BJ (cell line): Measurements from ENCODE around the gene ATP8B4. TPM values are rescaled to one million over a fixed set of nuclear protein-coding genes. Genes with fewer than 3 reads are reported as not detected.

Experiments used
- CTCF ChIA-PET: fragments of 350-600 bp; formaldehyde crosslinking; extraction: SDS; loops from one replicate; lab custom pipeline; 2021; ENCODE audit warnings: antibody characterized with exemption, inconsistent platforms; lab: Yijun Ruan, JAX
- POLR2A ChIA-PET: fragments of 300-600 bp; sonication (Branson Sonifier 250); formaldehyde crosslinking; extraction: SDS; loops from one replicate; lab custom pipeline; 2021; ENCODE audit warnings: antibody characterized with exemption; lab: Charles Lee
- DNase-seq: peaks from one replicate; pipeline ENCODE4 v3.0.0-alpha.2; 2011; ENCODE audit warnings: low read depth
- H3K27me3 ChIP-seq: 2 replicates; pipeline ENCODE4 v1.6.0; 2011; ENCODE audit warnings: low read length; ENCODE audit not compliant: control insufficient read depth, insufficient read depth
- H3K36me3 ChIP-seq: 2 replicates; pipeline ENCODE4 v1.5.1; 2011; ENCODE audit warnings: low read length; ENCODE audit not compliant: control insufficient read depth, insufficient read depth
- H3K4me3 ChIP-seq: 2 replicates; pipeline ENCODE4 v1.5.1; 2011; ENCODE audit warnings: low read depth, mild to moderate bottlenecking, control low read depth, low read length
- polyA plus RNA-seq: library from polyadenylated mRNA; depleted of rRNA; stranded (reverse); fragments of >200 nt; gene quantifications from 2 replicates; pipeline ENCODE4 v1.2.3, GENCODE V29; 2011
- TF ChIP-seq, protein P1 (sequence below): IDR thresholded peaks from 2 replicates; pipeline ENCODE4 v1.5.1; 2011; ENCODE audit warnings: low read depth, mild to moderate bottlenecking, control low read depth, inconsistent platforms, low read length, moderate library complexity; ENCODE audit not compliant: insufficient read depth

Gene ATP8B4
- polyA plus RNA-seq, 1 experiment, result 0.23 TPM

DNA sequence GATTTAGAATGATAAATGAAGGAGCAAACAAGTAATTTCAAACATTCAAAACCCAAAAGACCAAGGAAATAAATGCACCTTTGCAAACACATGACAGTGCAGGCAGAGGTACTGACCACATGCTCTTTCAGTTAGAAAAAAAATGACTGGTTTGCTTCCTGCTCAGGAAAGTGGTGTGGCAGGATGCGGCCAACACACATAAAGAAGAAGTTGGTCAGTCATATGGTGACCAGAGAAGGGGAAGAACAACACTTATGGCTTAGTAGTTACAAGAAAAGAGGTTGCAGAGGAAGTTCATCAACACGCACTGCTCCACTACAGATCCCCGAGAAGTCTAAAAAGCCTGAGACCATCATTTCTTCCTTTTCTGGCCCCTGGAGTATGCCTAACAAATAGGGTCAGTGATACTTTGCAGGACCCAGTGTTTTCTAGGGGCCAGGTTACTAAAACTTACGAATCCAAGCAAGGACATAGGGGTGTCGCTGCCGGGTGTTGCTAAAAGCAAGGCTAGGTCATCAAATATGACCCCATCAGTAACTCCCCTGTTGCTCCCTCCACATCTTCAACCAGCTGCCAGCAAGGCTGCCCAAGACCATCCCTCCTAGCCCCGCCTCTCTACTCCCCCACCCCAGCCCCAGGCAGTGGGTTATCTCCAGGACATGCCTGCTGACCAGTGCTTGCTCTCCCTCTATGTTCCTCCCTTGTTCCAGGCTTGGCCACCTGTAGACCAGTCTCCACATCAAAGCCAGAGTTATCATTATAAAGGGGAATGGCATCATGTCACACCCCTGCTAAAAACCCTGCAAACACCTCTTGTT lies 11.2 kb downstream of the ATP8B4 start:
- Histone ChIP-seq H3K27me3 (no peaks in the 10 kb centered on the region), H3K36me3 (no peaks in the 10 kb centered on the region), H3K4me3 (no peak overlapping the region)
- DNase-seq, result no peak
- CTCF ChIA-PET, result no interaction called here
- TF ChIP-seq, protein P1, sequence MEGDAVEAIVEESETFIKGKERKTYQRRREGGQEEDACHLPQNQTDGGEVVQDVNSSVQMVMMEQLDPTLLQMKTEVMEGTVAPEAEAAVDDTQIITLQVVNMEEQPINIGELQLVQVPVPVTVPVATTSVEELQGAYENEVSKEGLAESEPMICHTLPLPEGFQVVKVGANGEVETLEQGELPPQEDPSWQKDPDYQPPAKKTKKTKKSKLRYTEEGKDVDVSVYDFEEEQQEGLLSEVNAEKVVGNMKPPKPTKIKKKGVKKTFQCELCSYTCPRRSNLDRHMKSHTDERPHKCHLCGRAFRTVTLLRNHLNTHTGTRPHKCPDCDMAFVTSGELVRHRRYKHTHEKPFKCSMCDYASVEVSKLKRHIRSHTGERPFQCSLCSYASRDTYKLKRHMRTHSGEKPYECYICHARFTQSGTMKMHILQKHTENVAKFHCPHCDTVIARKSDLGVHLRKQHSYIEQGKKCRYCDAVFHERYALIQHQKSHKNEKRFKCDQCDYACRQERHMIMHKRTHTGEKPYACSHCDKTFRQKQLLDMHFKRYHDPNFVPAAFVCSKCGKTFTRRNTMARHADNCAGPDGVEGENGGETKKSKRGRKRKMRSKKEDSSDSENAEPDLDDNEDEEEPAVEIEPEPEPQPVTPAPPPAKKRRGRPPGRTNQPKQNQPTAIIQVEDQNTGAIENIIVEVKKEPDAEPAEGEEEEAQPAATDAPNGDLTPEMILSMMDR, result no peak
- POLR2A ChIA-PET, result no interaction called here

DNA sequence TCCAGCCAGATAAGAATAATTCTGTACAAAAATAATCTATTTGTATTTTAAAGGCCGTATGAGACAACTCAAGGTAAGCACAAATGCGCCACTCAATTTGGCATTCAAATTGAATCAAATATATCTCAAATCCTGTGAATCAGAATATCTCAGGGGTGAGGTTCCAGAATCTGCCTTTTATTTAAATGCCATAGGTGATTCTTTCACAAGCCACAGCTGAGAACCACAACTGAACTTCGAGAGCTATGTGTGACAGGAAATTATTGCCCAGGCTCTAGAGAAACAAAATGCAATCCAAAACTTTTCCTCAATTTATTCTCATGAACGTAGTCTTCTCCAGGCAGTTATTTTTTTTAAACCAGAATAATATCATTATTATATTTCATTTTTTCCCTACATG lies 11.9 kb downstream of the ATP8B4 start:
- DNase-seq, result no peak
- TF ChIP-seq, protein P1, result no peak
- H3K27me3 ChIP-seq, result no peaks in the 10 kb centered on the region

DNA sequence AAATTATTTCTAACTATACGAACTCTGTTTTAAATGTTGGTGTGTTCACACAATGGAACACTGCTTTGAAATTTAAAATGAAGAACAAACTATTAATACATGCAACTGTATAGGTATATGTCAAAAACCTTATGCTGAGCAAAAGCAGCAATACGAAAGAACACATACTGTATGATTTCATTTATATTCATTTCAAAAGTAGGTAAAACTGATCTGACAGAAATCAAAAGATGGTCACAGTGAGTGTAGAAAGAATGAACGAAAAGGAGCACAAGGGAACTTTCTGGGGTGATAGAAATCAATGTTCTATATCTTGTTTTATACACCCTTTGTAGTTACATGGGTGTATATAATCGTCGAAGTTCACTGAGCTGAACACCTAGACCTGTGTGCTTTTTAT lies 12.6 kb downstream of the ATP8B4 start:
- Histone ChIP-seq H3K4me3 (no peak overlapping the region), H3K27me3 (no peaks in the 10 kb centered on the region), H3K36me3 (no peaks in the 10 kb centered on the region)
- ChIA-PET POLR2A (no interaction called here), CTCF (no interaction called here)
- TF ChIP-seq, protein P1, result no peak
- no peak for DNase-seq

More for the DNA sequence above, 11.9 kb downstream of the ATP8B4 start:
- ChIA-PET CTCF (no interaction called here), POLR2A (no interaction called here)
- Histone ChIP-seq H3K36me3 (no peaks in the 10 kb centered on the region), H3K4me3 (no peak overlapping the region)

GRCh38 chr15:50100486-50100885 lies 18.5 kb downstream of the ATP8B4 start:
- DNase-seq, result no peak

GRCh38 chr15:50098545-50098944 lies 20.5 kb downstream of the ATP8B4 start:
- ChIA-PET POLR2A (no interaction called here), CTCF (no interaction called here)
- H3K27me3 ChIP-seq, result no peaks in the 10 kb centered on the region
- no peak overlapping the region for H3K4me3 ChIP-seq
- TF ChIP-seq, protein P1, result no peak
- no peaks in the 10 kb centered on the region for H3K36me3 ChIP-seq
- DNase-seq, result no peak

More at GRCh38 chr15:50100486-50100885, 18.5 kb downstream of the ATP8B4 start:
- TF ChIP-seq, protein P1, result no peak
- CTCF ChIA-PET, result no interaction called here
- no peak overlapping the region for H3K4me3 ChIP-seq
- no peaks in the 10 kb centered on the region for H3K36me3 ChIP-seq
- POLR2A ChIA-PET, result no interaction called here
- H3K27me3 ChIP-seq, result no peaks in the 10 kb centered on the region
